Hepatocyte (in vitro differentiated cells): Measurements from ENCODE around the gene C22orf39.

Experiments
- EZH2 ChIP-seq: fragments of 200-600 bp; sonication (generic); IDR thresholded peaks from 2 replicates; pipeline ENCODE4 v1.6.1; 2016; ENCODE audit warnings: antibody characterized with exemption, mild to moderate bottlenecking, borderline replicate concordance
- TF ChIP-seq, protein P1 (sequence below): fragments of 200-600 bp; sonication (generic); IDR thresholded peaks from 2 replicates; pipeline ENCODE4 v1.5.1; 2016; ENCODE audit warnings: antibody characterized with exemption, mild to moderate bottlenecking; ENCODE audit not compliant: poor library complexity

DNA sequence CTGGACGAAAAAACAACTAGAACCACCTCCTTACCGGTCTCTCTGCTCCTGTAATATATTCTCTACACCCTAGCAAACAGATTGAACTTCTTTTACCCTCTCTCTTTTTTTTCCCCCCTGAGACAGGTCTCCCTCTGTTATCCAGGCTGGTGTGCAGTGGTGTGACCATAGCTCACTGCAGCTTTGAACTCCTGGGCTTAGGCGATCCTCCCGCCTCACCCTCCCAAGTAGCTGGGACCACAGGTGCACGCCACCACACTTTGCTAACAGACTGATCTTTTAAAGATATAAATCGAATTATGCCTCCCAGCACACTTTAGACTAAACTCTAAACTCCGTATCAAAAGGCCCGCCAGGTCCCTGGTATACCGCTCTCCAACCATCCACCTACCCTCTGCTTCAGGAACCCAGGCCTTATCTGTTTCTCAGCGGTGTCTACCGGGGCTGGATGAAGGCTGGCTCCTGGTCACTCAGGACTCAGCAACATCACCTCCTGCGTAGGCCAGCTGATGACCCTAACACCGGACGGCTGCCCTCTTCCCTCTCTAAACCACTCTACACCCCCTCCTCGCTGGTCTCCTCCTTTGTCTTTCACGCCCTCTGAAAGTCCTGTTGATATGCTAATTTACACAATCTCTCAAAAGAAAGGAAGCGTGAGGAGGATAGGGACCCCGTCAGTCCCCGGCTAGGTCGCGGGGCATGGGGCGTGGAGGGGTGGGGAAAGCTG lies 745 bp downstream of the C22orf39 start:
- no peak for TF ChIP-seq EZH2
- TF ChIP-seq, protein P1, sequence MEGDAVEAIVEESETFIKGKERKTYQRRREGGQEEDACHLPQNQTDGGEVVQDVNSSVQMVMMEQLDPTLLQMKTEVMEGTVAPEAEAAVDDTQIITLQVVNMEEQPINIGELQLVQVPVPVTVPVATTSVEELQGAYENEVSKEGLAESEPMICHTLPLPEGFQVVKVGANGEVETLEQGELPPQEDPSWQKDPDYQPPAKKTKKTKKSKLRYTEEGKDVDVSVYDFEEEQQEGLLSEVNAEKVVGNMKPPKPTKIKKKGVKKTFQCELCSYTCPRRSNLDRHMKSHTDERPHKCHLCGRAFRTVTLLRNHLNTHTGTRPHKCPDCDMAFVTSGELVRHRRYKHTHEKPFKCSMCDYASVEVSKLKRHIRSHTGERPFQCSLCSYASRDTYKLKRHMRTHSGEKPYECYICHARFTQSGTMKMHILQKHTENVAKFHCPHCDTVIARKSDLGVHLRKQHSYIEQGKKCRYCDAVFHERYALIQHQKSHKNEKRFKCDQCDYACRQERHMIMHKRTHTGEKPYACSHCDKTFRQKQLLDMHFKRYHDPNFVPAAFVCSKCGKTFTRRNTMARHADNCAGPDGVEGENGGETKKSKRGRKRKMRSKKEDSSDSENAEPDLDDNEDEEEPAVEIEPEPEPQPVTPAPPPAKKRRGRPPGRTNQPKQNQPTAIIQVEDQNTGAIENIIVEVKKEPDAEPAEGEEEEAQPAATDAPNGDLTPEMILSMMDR, result no peak
